HepG2 (cell line): ENCODE results near the gene ACSM5. TPM values are rescaled to one million over a fixed set of nuclear protein-coding genes. Genes with fewer than 3 reads are reported as not detected.
"Not testable (repeated sequence)": the region's sequence is repeated elsewhere in the genome, so short reads cannot be mapped to it uniquely, and the experiment has no call there.

Experiments
- ATAC-seq: fragments of 200-7000 bp; cut with Tn5 transposase; 3 replicates; pipeline ENCODE4 v1.9.1; 2020; ENCODE audit warnings: mild to moderate bottlenecking, moderate library complexity
- BruUV-seq: library from RNA; stranded (reverse); fragments of 400-500 nt; replicated peaks from 2 replicates; lab custom pipeline; 2021; lab: Mats Ljungman, UMichigan
- CTCF ChIA-PET: fragments of 300-600 bp; formaldehyde crosslinking; extraction: SDS; loops from one replicate; lab custom pipeline; 2021; ENCODE audit warnings: low total read pairs, inconsistent platforms, low intra/inter-chr PET ratio; lab: Yijun Ruan, JAX
- POLR2A ChIA-PET: fragments of 350-600 bp; sonication (Branson Sonifier 250); formaldehyde crosslinking; loops from one replicate; lab custom pipeline; 2020; ENCODE audit warnings: antibody characterized with exemption, inconsistent platforms; lab: Yijun Ruan, JAX
- DNase-seq: peaks from one replicate; pipeline ENCODE4 v3.0.0-alpha.2; 2015; ENCODE audit warnings: low spot score
- FAIRE-seq: peaks from 3 replicates; lab custom pipeline; 2011; peaks lifted over from hg19 to GRCh38; lab: Jason Lieb, UNC
- H2AFZ ChIP-seq: one replicate; pipeline ENCODE4 v1.6.1; 2011; ENCODE audit warnings: low read length, inconsistent platforms
- H3K27ac ChIP-seq: fragments of 300-600 bp; 3 replicates; pipeline ENCODE4 v1.8.0; 2011; ENCODE audit warnings: mixed run types, mild to moderate bottlenecking, mixed read lengths, low read length, inconsistent platforms; ENCODE audit not compliant: insufficient read depth; ENCODE audit errors: extremely low read length
- H3K27me3 ChIP-seq, 2 experiments: fragments of 200-600 bp in 1 of 2; 2 replicates in 1 of 2; 3 replicates in 1 of 2; pipeline versions ENCODE4 v1.6.0 to v1.8.0; 2011; ENCODE audit warnings: low read length in 2 of 2, mild to moderate bottlenecking in 2 of 2, moderate library complexity in 2 of 2, inconsistent platforms in 1 of 2; ENCODE audit not compliant: insufficient read depth in 2 of 2, control insufficient read depth in 1 of 2
- H3K36me3 ChIP-seq, 2 experiments: fragments of 200-600 bp in 1 of 2; replicated peaks in 1 of 2; 2 replicates in 1 of 2; 3 replicates in 1 of 2; pipeline versions ENCODE4 v1.5.1 to v1.8.0; 2011; ENCODE audit warnings: low read length in 2 of 2, inconsistent platforms in 1 of 2; ENCODE audit not compliant: insufficient read depth in 2 of 2, control insufficient read depth in 1 of 2
- H3K4me1 ChIP-seq: 2 replicates; pipeline ENCODE4 v1.5.1; 2012; ENCODE audit warnings: low read length, inconsistent platforms; ENCODE audit not compliant: insufficient read depth
- H3K4me2 ChIP-seq: 2 replicates; pipeline ENCODE4 v1.6.0; 2011; ENCODE audit warnings: low read depth, low read length, inconsistent platforms
- H3K4me3 ChIP-seq, 3 experiments: fragments of 200-600 bp in 1 of 3; sonication (generic), shearing (Covaris generic) in 1 of 3; replicated peaks in 1 of 3; 2 replicates each; pipeline ENCODE4 v1.5.1; 2011 to 2016; ENCODE audit warnings: low read length in 3 of 3, inconsistent platforms in 2 of 3, low read depth in 2 of 3, mild to moderate bottlenecking in 2 of 3, control low read depth in 1 of 3, mixed read lengths in 1 of 3; ENCODE audit not compliant: insufficient read depth in 1 of 3
- H3K79me2 ChIP-seq: one replicate; pipeline ENCODE4 v1.6.1; 2011; ENCODE audit warnings: low read length, inconsistent platforms; ENCODE audit not compliant: insufficient read depth
- H3K9ac ChIP-seq: 2 replicates; pipeline ENCODE4 v1.6.0; 2011; ENCODE audit warnings: mild to moderate bottlenecking, low read depth, low read length, inconsistent platforms; ENCODE audit not compliant: insufficient read depth
- H3K9me3 ChIP-seq: 2 replicates; pipeline ENCODE4 v1.5.1; 2012; ENCODE audit warnings: mild to moderate bottlenecking, low read length
- H4K20me1 ChIP-seq: 2 replicates; pipeline ENCODE4 v1.6.0; 2011; ENCODE audit warnings: inconsistent platforms, mild to moderate bottlenecking, low read length, moderate library complexity; ENCODE audit not compliant: insufficient read depth
- EHMT2 ChIP-seq: fragments of 200-600 bp; sonication (generic); IDR thresholded peaks from 2 replicates; pipeline ENCODE4 v1.7.0; 2017; ENCODE audit warnings: antibody characterized with exemption, low read depth, low read length, borderline replicate concordance
- MIER2 ChIP-seq: IDR thresholded peaks from 2 replicates; pipeline ENCODE4 v1.6.1; 2016; ENCODE audit warnings: missing biosample characterization, missing genetic modification reagents
- WGBS: methylation state at CpG from one replicate; pipeline ENCODE4 v1.1.6; 2017; ENCODE audit warnings: low lambda C conversion rate; 5-methylcytosine and 5-hydroxymethylcytosine counted together
- in situ Hi-C: cut with HindIII; loops from 2 replicates; pipeline ENCODE4 v1.10.0; 2017; ENCODE audit warnings: low pct_unique_long_range_greater_than_20kb; ENCODE audit not compliant: extremely low pct_ligation_motif_present
- intact Hi-C: fragments of 100-400 bp; cut with micrococcal nuclease; formaldehyde crosslinking; loops from one replicate; pipeline ENCODE4 v1.10.0; 2022; ENCODE audit not compliant: unreplicated experiment
- polyA plus RNA-seq, 8 experiments: library from polyadenylated mRNA; depleted of rRNA in 3 of 8; stranded (reverse) in 7 of 8; unstranded in 1 of 8; fragments of >200 nt; fragmentation: Illumina TruSeq in 4 of 8; extraction: Trizol in 4 of 8; gene quantifications; 2 replicates each; pipeline versions ENCODE4 v1.2.1 to v1.2.3, GENCODE V29; 2011 to 2016; ENCODE audit warnings: low read depth in 4 of 8, missing spikeins in 1 of 8, mixed read lengths in 1 of 8; ENCODE audit not compliant: insufficient read depth in 1 of 8
- total RNA-seq, 5 experiments: library from RNA; depleted of rRNA; stranded (reverse); fragments of >200 nt; fragmentation: Illumina TruSeq; extraction: Trizol; gene quantifications; 2 replicates each; pipeline ENCODE4 v1.2.3, GENCODE V29; 2016; ENCODE audit warnings: low read depth in 1 of 5
- TF ChIP-seq, protein P1 (sequence below), 2 experiments: IDR thresholded peaks; 2 replicates each; pipeline ENCODE4 v1.6.1; 2011 to 2012; ENCODE audit warnings: low read length in 2 of 2, borderline replicate concordance in 1 of 2, low read depth in 1 of 2, mild to moderate bottlenecking in 1 of 2, moderate library complexity in 1 of 2

ACSM5 gene
- total and polyA plus RNA-seq, 2 of the 13 experiments (the other 11 are each of a cell fraction or from before 2014, with no cell fraction given), result 9.1 to 15.0 TPM

DNA sequence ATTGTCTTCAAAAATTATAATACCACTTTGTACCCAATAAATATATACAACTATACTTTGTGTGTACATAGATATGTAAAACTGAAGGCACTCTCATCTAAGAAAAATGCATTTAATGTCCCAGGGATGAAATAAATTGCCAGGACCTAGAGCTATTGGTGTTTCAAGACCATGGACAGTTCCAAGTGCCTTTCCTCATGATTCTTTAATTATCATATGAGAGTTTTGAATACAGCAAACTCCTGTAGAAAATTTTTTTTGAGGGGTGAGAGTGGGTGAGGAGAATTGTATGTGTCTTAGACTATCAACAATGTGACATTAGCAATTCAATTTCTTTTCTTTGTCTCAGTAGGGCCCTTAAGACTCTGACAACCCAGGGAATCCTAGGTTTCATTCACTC is 59.6 kb downstream of the ACSM5 start:
- CTCF ChIA-PET, ATAC-seq, in situ Hi-C loops, BruUV-seq, H4K20me1 ChIP-seq, H3K36me3 ChIP-seq, H3K4me2 ChIP-seq, H3K27ac ChIP-seq, POLR2A ChIA-PET, H3K4me1 ChIP-seq, DNase-seq, H3K79me2 ChIP-seq, intact Hi-C loops, H2AFZ ChIP-seq, H3K9ac ChIP-seq, H3K4me3 ChIP-seq, H3K27me3 ChIP-seq, FAIRE-seq: not testable (repeated sequence)
- TF ChIP-seq, protein P1, sequence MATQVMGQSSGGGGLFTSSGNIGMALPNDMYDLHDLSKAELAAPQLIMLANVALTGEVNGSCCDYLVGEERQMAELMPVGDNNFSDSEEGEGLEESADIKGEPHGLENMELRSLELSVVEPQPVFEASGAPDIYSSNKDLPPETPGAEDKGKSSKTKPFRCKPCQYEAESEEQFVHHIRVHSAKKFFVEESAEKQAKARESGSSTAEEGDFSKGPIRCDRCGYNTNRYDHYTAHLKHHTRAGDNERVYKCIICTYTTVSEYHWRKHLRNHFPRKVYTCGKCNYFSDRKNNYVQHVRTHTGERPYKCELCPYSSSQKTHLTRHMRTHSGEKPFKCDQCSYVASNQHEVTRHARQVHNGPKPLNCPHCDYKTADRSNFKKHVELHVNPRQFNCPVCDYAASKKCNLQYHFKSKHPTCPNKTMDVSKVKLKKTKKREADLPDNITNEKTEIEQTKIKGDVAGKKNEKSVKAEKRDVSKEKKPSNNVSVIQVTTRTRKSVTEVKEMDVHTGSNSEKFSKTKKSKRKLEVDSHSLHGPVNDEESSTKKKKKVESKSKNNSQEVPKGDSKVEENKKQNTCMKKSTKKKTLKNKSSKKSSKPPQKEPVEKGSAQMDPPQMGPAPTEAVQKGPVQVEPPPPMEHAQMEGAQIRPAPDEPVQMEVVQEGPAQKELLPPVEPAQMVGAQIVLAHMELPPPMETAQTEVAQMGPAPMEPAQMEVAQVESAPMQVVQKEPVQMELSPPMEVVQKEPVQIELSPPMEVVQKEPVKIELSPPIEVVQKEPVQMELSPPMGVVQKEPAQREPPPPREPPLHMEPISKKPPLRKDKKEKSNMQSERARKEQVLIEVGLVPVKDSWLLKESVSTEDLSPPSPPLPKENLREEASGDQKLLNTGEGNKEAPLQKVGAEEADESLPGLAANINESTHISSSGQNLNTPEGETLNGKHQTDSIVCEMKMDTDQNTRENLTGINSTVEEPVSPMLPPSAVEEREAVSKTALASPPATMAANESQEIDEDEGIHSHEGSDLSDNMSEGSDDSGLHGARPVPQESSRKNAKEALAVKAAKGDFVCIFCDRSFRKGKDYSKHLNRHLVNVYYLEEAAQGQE (IDR thresholded peaks at IDR 0.05; ENCODE audit: borderline replicate concordance in 1 of 2, low read depth in 1 of 2, low read length in 2 of 2), result peak; percentile 2 to 88; a peak in 3 of 4 replicates
- TF ChIP-seq EHMT2 (peak; percentile 73), MIER2 (peak; percentile 87)
- peaks cover 18% of the 10 kb centered on the region for H3K9me3 ChIP-seq

- FAIRE-seq, ATAC-seq, H3K4me2 ChIP-seq, H3K27me3 ChIP-seq, H3K36me3 ChIP-seq, H2AFZ ChIP-seq, intact Hi-C loops, H3K79me2 ChIP-seq, BruUV-seq, H3K4me3 ChIP-seq, H3K4me1 ChIP-seq, H4K20me1 ChIP-seq, in situ Hi-C loops, POLR2A ChIA-PET, DNase-seq, H3K9ac ChIP-seq, H3K27ac ChIP-seq, CTCF ChIA-PET: not testable (repeated sequence)
- 100% methylated on average over 2 of the region's 2 CpGs for WGBS
- peaks cover 14% of the 10 kb centered on the region for H3K9me3 ChIP-seq
Measured at GRCh38 chr16:20469930-20470329, 60.6 kb downstream of the ACSM5 start.

GRCh38 chr16:20470732-20471131 is 61.4 kb downstream of the ACSM5 start:
- POLR2A ChIA-PET, H3K9ac ChIP-seq, H3K4me1 ChIP-seq, H3K27ac ChIP-seq, H3K4me3 ChIP-seq, CTCF ChIA-PET, DNase-seq, in situ Hi-C loops, FAIRE-seq, H3K36me3 ChIP-seq, intact Hi-C loops, H4K20me1 ChIP-seq, H2AFZ ChIP-seq, ATAC-seq, BruUV-seq, H3K79me2 ChIP-seq, H3K27me3 ChIP-seq, H3K4me2 ChIP-seq: not testable (repeated sequence)
- 87% methylated on average over 1 of the region's 1 CpG for WGBS
- peaks cover 14% of the 10 kb centered on the region for H3K9me3 ChIP-seq
